H9 (cell line): ENCODE data around the gene SLMAP. TPM values are rescaled to one million over a fixed set of nuclear protein-coding genes. Genes with fewer than 3 reads are reported as not detected.

Experiments
- DNase-seq: peaks from one replicate; pipeline ENCODE4 v3.0.0-alpha.2; 2017
- H2AFZ ChIP-seq: one replicate; pipeline ENCODE4 v1.6.1; 2013; ENCODE audit warnings: mild to moderate bottlenecking, low read length, control low read depth, moderate library complexity
- H2AK5ac ChIP-seq: 2 replicates; pipeline ENCODE4 v1.6.1; 2013; ENCODE audit warnings: low read length, control low read depth, mixed read lengths; ENCODE audit not compliant: insufficient read length
- H2BK120ac ChIP-seq: one replicate; pipeline ENCODE4 v1.6.1; 2013; ENCODE audit warnings: low read depth, mild to moderate bottlenecking, low read length, control low read depth, inconsistent platforms; ENCODE audit not compliant: poor library complexity, severe bottlenecking
- H2BK12ac ChIP-seq: 2 replicates; pipeline ENCODE4 v1.6.1; 2013; ENCODE audit warnings: low read length, control low read depth, mixed read lengths, low read depth; ENCODE audit not compliant: insufficient read length
- H2BK15ac ChIP-seq: 2 replicates; pipeline ENCODE4 v1.6.1; 2013; ENCODE audit warnings: low read depth, low read length, control low read depth
- H2BK20ac ChIP-seq: one replicate; pipeline ENCODE4 v1.6.1; 2013; ENCODE audit warnings: low read depth, mild to moderate bottlenecking, low read length, control low read depth, inconsistent platforms; ENCODE audit not compliant: poor library complexity, severe bottlenecking
- H2BK5ac ChIP-seq: 2 replicates; pipeline ENCODE4 v1.6.1; 2013; ENCODE audit warnings: low read length, control low read depth, mixed read lengths; ENCODE audit not compliant: insufficient read length
- H3K14ac ChIP-seq: 2 replicates; pipeline ENCODE4 v1.6.1; 2013; ENCODE audit warnings: low read length, control low read depth; ENCODE audit not compliant: insufficient read depth
- H3K18ac ChIP-seq: 2 replicates; pipeline ENCODE4 v1.6.1; 2013; ENCODE audit warnings: low read depth, mild to moderate bottlenecking, mixed read lengths, low read length, control low read depth; ENCODE audit not compliant: insufficient read length
- H3K23ac ChIP-seq: 2 replicates; pipeline ENCODE4 v1.6.1; 2013; ENCODE audit warnings: low read length, control low read depth, mixed read lengths, low read depth; ENCODE audit not compliant: insufficient read length
- H3K23me2 ChIP-seq: 2 replicates; pipeline ENCODE4 v1.6.1; 2013; ENCODE audit warnings: low read depth, mild to moderate bottlenecking, mixed read lengths, low read length, control low read depth; ENCODE audit not compliant: insufficient read length, poor library complexity, severe bottlenecking
- H3K27ac ChIP-seq: 2 replicates; pipeline ENCODE4 v1.5.1; 2013; ENCODE audit warnings: low read length, control low read depth, mixed read lengths, low read depth; ENCODE audit not compliant: insufficient read length
- H3K27me3 ChIP-seq: 2 replicates; pipeline ENCODE4 v1.6.1; 2013; ENCODE audit warnings: low read length, control low read depth, inconsistent platforms; ENCODE audit not compliant: insufficient read depth
- H3K4ac ChIP-seq: 2 replicates; pipeline ENCODE4 v1.6.1; 2013; ENCODE audit warnings: low read depth, mild to moderate bottlenecking, control low read depth, inconsistent platforms, low read length, moderate library complexity
- H3K4me1 ChIP-seq: 2 replicates; pipeline ENCODE4 v1.6.1; 2013; ENCODE audit warnings: low read length, control low read depth, inconsistent platforms; ENCODE audit not compliant: insufficient read depth
- H3K4me2 ChIP-seq: 2 replicates; pipeline ENCODE4 v1.6.1; 2013; ENCODE audit warnings: low read length, control low read depth, mixed read lengths; ENCODE audit not compliant: insufficient read length, insufficient read depth
- H3K56ac ChIP-seq: 2 replicates; pipeline ENCODE4 v1.6.1; 2013; ENCODE audit warnings: low read depth, mild to moderate bottlenecking, mixed read lengths, low read length, control low read depth; ENCODE audit not compliant: insufficient read length
- H3K79me1 ChIP-seq: 2 replicates; pipeline ENCODE4 v1.6.1; 2013; ENCODE audit warnings: low read depth, mild to moderate bottlenecking, moderate library complexity, low read length, control low read depth, inconsistent platforms; ENCODE audit not compliant: insufficient read depth, poor library complexity, severe bottlenecking
- H3K79me2 ChIP-seq: 2 replicates; pipeline ENCODE4 v1.6.1; 2013; ENCODE audit warnings: low read length, control low read depth, inconsistent platforms; ENCODE audit not compliant: insufficient read depth
- H3K9ac ChIP-seq: 2 replicates; pipeline ENCODE4 v1.6.1; 2013; ENCODE audit warnings: low read length, control low read depth, mixed read lengths; ENCODE audit not compliant: insufficient read length; ENCODE audit errors: extremely low read depth
- H3K9me3 ChIP-seq: one replicate; pipeline ENCODE4 v1.6.1; 2013; ENCODE audit warnings: low read depth, low read length, inconsistent platforms; ENCODE audit not compliant: control insufficient read depth
- H3T11ph ChIP-seq: one replicate; pipeline ENCODE4 v1.6.1; 2013; ENCODE audit warnings: mild to moderate bottlenecking, low read length, control low read depth, inconsistent platforms
- H4K20me1 ChIP-seq: one replicate; pipeline ENCODE4 v1.6.1; 2013; ENCODE audit not compliant: control insufficient read depth, insufficient read length, insufficient read depth
- H4K5ac ChIP-seq: 2 replicates; pipeline ENCODE4 v1.6.1; 2013; ENCODE audit warnings: low read depth, mild to moderate bottlenecking, mixed read lengths, low read length, control low read depth; ENCODE audit not compliant: insufficient read length
- H4K8ac ChIP-seq: replicated peaks from 2 replicates; pipeline ENCODE4 v1.6.1; 2013; ENCODE audit warnings: low read length, control low read depth, mixed read lengths, low read depth; ENCODE audit not compliant: insufficient read length
- H4K91ac ChIP-seq: 2 replicates; pipeline ENCODE4 v1.6.1; 2013; ENCODE audit warnings: low read depth, mild to moderate bottlenecking, moderate library complexity, mixed read lengths, low read length, control low read depth; ENCODE audit not compliant: insufficient read length
- H3K27ac Mint-ChIP-seq, 3 experiments: 2 replicates in 2 of 3; 3 replicates in 1 of 3; pipeline ENCODE4 v1.8.0; 2020 to 2021; ENCODE audit warnings: mixed read lengths in 3 of 3, mild to moderate bottlenecking in 1 of 3, moderate library complexity in 1 of 3
- H3K27me3 Mint-ChIP-seq: 2 replicates; pipeline ENCODE4 v1.8.0; 2021; ENCODE audit warnings: low read depth, mild to moderate bottlenecking, moderate library complexity, mixed read lengths
- H3K36me3 Mint-ChIP-seq, 3 experiments: 2 replicates in 2 of 3; 3 replicates in 1 of 3; pipeline ENCODE4 v1.8.0; 2020 to 2021; ENCODE audit warnings: low read depth in 3 of 3, mixed read lengths in 3 of 3; ENCODE audit not compliant: insufficient read depth in 1 of 3
- H3K4me1 Mint-ChIP-seq, 2 experiments: 2 replicates each; pipeline ENCODE4 v1.8.0; 2020; ENCODE audit warnings: mixed read lengths in 2 of 2
- H3K4me3 Mint-ChIP-seq, 2 experiments: 2 replicates in 1 of 2; 3 replicates in 1 of 2; pipeline ENCODE4 v1.8.0; 2020 to 2021; ENCODE audit warnings: mild to moderate bottlenecking in 2 of 2, mixed read lengths in 2 of 2, moderate library complexity in 1 of 2
- H3K9me3 Mint-ChIP-seq, 2 experiments: 2 replicates in 1 of 2; 3 replicates in 1 of 2; pipeline ENCODE4 v1.8.0; 2020; ENCODE audit warnings: mild to moderate bottlenecking in 2 of 2, mixed read lengths in 2 of 2, moderate library complexity in 1 of 2
- WGBS: extraction: QIAGEN DNeasy Blood & Tissue Kit; methylation state at CpG from one replicate; pipeline ENCODE4 v1.1.7; 2013; ENCODE audit warnings: missing lambda C conversion rate, low lambda C conversion rate, mixed read lengths; ENCODE audit not compliant: insufficient read length; ENCODE audit errors: extremely low coverage; 5-methylcytosine and 5-hydroxymethylcytosine counted together
- total RNA-seq: library from RNA; stranded (reverse); gene quantifications from 2 replicates; pipeline ENCODE4 v1.2.1, GENCODE V29; 2021
- TF ChIP-seq, protein P1 (sequence below): fragments of 200-600 bp; sonication (generic); conservative IDR thresholded peaks from 3 replicates; pipeline ENCODE4 v1.8.0; 2021; ENCODE audit warnings: antibody characterized with exemption, mild to moderate bottlenecking

SLMAP gene
- total RNA-seq, 1 experiment from 2014 or later: 65.1 TPM

DNA sequence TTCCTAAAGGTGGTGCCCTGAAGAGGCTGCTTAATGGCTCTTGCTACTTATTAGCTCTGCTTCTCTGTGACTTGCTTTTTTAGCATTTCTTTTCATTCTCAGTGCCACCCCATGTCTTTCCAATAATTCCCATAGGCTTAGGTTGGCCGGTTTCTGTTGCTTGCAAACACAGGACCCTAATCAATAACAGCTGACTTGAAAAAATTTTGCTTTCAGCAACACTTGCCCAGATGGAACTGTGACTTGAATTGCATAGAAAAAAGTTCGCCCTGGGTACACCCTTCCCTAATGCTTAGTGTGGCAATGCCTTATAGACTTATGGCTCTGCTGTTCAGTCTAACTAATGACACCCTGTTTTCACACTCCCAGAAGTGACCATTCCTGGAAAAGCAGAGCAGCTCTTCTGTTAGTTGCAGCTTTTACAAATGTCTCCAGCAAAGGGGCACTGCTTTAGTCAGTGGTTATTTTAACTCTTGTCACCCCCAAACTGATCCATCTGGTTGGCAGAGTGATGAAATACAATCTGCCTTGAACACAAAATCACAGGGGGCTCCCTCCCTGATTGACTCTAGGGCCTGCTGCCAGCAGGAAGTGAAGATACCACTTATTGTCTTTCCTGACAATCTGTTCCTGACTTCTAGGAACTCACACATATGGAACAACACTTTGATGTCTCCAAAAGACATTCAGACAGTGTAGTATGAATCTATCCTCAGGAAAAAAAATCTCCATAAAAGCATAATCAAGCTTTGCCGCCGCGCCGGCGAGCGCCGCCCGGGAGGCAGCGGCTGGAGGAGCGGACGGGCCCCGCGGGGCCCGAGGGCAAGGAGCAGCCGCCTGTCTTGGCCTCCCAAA lies 9.7 kb upstream of the SLMAP start:
- no peak overlapping the region for H4K8ac ChIP-seq
- H3K23me2 ChIP-seq: no peaks in the 10 kb centered on the region
- H2BK120ac ChIP-seq: no peak overlapping the region
- TF ChIP-seq, protein P1, sequence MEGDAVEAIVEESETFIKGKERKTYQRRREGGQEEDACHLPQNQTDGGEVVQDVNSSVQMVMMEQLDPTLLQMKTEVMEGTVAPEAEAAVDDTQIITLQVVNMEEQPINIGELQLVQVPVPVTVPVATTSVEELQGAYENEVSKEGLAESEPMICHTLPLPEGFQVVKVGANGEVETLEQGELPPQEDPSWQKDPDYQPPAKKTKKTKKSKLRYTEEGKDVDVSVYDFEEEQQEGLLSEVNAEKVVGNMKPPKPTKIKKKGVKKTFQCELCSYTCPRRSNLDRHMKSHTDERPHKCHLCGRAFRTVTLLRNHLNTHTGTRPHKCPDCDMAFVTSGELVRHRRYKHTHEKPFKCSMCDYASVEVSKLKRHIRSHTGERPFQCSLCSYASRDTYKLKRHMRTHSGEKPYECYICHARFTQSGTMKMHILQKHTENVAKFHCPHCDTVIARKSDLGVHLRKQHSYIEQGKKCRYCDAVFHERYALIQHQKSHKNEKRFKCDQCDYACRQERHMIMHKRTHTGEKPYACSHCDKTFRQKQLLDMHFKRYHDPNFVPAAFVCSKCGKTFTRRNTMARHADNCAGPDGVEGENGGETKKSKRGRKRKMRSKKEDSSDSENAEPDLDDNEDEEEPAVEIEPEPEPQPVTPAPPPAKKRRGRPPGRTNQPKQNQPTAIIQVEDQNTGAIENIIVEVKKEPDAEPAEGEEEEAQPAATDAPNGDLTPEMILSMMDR: no peak
- no peak overlapping the region for H2BK12ac ChIP-seq
- DNase-seq: no peak
- H3K23ac ChIP-seq: no peak overlapping the region
- H3K9me3 Mint-ChIP-seq: no peaks in the 10 kb centered on the region; a peak in 1 of 5 replicates
- H2BK20ac ChIP-seq: no peak overlapping the region
- H3K79me1 ChIP-seq: no peaks in the 10 kb centered on the region
- H3K27ac ChIP-seq: no peak overlapping the region
- H3K79me2 ChIP-seq: no peaks in the 10 kb centered on the region
- no peaks in the 10 kb centered on the region for H3K36me3 Mint-ChIP-seq
- no peak overlapping the region for H3K9ac ChIP-seq
- H3K14ac ChIP-seq: no peak overlapping the region
- no peaks in the 10 kb centered on the region for H4K20me1 ChIP-seq
- no peak overlapping the region for H3T11ph ChIP-seq
- H2BK5ac ChIP-seq: no peak overlapping the region
- H3K4me1 Mint-ChIP-seq: no peaks in the 10 kb centered on the region
- no peak overlapping the region for H4K91ac ChIP-seq
- no peaks in the 10 kb centered on the region for H3K9me3 ChIP-seq
- H3K4ac ChIP-seq: no peak overlapping the region
- H3K27ac Mint-ChIP-seq: no peak overlapping the region
- H2BK15ac ChIP-seq: no peak overlapping the region
- H3K4me1 ChIP-seq: no peaks in the 10 kb centered on the region
- H3K27me3 Mint-ChIP-seq: no peaks in the 10 kb centered on the region
- no peak overlapping the region for H2AK5ac ChIP-seq
- no peak overlapping the region for H3K4me2 ChIP-seq
- H3K18ac ChIP-seq: no peak overlapping the region
- H3K4me3 Mint-ChIP-seq: no peak overlapping the region
- no peaks in the 10 kb centered on the region for H3K27me3 ChIP-seq
- WGBS: no CpG with 5 or more reads among the region's 17 CpGs
- no peak overlapping the region for H3K56ac ChIP-seq
- H4K5ac ChIP-seq: no peak overlapping the region
- H2AFZ ChIP-seq: no peak overlapping the region
